LNCAP (cell line): ENCODE measurements around the gene SPDYE2B.
"Not testable (repeated sequence)": the region's sequence is repeated elsewhere in the genome, so short reads cannot be mapped to it uniquely, and the experiment has no call there.

Experiments used
- TF ChIP-seq, protein P1 (sequence below): fragments of 450-650 bp; IDR thresholded peaks from 2 replicates; pipeline ENCODE4 v1.5.1; 2017; ENCODE audit warnings: mild to moderate bottlenecking

SPDYE2B gene, protein sequence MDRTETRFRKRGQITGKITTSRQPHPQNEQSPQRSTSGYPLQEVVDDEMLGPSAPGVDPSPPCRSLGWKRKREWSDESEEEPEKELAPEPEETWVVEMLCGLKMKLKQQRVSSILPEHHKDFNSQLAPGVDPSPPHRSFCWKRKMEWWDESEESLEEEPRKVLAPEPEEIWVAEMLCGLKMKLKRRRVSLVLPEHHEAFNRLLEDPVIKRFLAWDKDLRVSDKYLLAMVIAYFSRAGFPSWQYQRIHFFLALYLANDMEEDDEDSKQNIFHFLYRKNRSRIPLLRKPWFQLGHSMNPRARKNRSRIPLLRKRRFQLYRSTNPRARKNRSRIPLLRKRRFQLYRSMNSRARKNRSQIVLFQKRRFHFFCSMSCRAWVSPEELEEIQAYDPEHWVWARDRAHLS

DNA sequence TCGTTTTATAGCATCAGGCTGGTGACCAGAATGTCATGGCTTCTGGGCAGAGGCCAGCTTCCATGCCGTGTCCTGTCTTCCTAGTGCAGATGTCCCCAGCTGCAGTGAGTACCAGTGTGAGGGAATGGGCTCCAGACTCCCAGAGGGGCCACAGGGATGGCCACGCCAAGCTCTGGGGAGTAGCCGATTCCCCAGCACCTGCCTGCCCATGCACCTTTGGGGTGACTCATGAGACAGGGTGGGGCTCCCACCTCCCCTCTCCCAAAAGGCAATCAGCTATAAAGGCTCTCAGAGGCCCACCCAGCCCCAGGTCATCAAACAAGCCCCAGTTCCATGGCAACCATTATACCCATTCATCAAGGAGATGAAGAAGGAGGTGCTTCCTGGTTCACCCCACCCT is at the start of gene SPDYE2B:
TSS of gene SPDYE2B (plus strand) at position 396 of the 400 bp plus-strand sequence. CDS start 2,030 bp downstream, outside the sequence.
- TF ChIP-seq, protein P1, sequence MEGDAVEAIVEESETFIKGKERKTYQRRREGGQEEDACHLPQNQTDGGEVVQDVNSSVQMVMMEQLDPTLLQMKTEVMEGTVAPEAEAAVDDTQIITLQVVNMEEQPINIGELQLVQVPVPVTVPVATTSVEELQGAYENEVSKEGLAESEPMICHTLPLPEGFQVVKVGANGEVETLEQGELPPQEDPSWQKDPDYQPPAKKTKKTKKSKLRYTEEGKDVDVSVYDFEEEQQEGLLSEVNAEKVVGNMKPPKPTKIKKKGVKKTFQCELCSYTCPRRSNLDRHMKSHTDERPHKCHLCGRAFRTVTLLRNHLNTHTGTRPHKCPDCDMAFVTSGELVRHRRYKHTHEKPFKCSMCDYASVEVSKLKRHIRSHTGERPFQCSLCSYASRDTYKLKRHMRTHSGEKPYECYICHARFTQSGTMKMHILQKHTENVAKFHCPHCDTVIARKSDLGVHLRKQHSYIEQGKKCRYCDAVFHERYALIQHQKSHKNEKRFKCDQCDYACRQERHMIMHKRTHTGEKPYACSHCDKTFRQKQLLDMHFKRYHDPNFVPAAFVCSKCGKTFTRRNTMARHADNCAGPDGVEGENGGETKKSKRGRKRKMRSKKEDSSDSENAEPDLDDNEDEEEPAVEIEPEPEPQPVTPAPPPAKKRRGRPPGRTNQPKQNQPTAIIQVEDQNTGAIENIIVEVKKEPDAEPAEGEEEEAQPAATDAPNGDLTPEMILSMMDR = not testable (repeated sequence)

DNA sequence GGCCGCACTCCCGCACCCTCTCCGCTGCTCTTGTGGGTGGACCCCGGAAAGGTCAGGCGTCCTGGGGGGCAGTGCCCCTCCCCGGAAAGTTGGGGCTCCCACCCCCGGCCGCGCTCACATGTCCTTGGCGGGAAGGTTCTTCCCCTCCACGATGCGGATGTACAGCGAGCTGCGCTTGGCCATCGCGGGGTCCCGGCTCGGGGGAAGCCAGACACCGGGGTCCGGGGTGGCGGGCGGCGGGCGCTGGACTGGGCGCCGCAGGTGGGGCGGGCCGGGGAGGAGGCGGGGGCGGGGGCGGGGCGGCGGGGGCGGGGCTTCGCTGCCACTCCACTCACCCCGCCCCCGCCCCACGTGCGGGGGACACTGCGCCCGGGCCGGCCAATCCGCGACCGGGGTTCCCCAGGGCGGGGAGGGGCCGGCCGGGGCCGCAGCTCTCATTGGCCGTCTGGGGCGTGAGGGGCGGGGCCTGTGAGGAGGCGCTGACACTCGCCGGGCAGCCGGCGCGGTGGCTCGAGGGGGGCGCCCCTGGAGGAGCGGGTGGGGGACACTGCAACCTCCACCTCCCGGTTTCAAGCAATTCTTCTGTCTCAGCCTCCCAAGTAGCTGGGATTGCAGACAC is 33.5 kb upstream of the SPDYE2B start, which contains the start of gene RASA4:
TSS of gene RASA4 (minus strand) at position 250 of the 619 bp plus-strand sequence. CDS start at position 183, 67 bp downstream.
- TF ChIP-seq, protein P1 = not testable (repeated sequence)

DNA sequence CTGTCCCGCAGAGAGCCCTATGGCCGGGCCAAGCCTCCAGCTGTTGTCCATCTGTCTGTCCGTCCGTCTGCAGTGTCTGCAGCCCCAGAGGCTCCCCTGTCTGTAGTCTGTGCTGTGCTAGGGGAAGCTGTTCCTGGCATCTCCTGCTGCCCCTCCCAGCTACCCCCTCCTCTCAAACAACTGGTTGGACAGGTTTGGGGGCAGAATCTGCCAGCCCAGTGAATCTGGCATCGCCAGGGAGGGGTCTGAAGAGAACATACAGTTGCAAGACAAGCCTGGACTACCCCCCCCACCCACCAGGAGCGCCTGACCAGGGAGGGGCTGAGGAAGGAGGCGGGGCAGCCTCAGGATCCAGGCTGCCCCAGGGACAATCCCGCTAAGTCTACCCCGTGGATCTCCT is 7.4 kb upstream of the SPDYE2B start, which contains the start of gene UPK3BL1:
TSS of gene UPK3BL1 (minus strand) at position 101 of the 400 bp plus-strand sequence. CDS start at position 51, 50 bp downstream.
- TF ChIP-seq, protein P1 = not testable (repeated sequence)

DNA sequence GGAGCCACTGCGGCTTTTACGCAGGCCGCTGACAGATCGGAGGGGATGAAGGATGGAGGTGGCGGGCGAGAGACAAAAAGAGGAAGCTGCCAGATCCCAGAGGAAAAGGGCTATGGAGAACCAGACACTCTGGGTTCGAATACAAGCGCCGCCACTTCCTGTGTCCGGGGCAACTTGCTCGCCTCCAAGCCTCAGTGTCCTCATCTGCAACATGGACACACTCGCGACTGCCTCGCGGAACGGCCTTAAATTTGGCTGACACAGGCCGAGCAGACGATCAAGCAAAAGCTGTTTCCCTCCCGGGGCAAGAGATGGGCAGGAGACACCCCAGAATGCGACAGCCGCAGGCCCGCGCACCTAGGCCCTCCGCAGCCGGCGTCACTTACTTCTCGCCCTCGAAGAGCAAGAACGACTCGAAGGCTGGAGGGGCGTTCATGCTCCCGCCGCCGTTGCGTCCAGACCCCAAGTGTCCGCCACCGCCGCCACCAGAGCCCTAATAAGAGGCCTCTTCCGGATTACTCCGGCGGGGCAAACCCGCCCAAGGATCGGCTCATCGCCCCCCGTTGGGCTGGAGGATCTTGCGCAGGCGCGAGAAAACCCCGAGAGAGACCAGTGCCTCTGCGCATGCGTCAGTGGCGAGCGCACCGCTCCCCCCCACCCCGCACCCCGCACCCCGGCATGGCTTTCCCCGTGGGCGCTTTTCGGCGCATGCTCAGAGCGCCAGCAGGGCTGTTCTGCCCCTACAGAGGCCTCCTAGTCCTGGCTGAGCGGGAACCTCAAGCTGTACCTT is 21.2 kb downstream of the SPDYE2B start, which contains the start of gene POLR2J2:
TSS of gene POLR2J2 (minus strand) at position 498 of the 790 bp plus-strand sequence. CDS start at position 436, 62 bp downstream.
- TF ChIP-seq, protein P1 = not testable (repeated sequence)
